GM18858 (cell line): ENCODE results near the gene C1orf53.

Experiments
- ATAC-seq: cut with Tn5 transposase; IDR thresholded peaks from one replicate; pipeline ENCODE4 v1.9.1; 2021; ENCODE audit not compliant: unreplicated experiment

Gene C1orf53

DNA sequence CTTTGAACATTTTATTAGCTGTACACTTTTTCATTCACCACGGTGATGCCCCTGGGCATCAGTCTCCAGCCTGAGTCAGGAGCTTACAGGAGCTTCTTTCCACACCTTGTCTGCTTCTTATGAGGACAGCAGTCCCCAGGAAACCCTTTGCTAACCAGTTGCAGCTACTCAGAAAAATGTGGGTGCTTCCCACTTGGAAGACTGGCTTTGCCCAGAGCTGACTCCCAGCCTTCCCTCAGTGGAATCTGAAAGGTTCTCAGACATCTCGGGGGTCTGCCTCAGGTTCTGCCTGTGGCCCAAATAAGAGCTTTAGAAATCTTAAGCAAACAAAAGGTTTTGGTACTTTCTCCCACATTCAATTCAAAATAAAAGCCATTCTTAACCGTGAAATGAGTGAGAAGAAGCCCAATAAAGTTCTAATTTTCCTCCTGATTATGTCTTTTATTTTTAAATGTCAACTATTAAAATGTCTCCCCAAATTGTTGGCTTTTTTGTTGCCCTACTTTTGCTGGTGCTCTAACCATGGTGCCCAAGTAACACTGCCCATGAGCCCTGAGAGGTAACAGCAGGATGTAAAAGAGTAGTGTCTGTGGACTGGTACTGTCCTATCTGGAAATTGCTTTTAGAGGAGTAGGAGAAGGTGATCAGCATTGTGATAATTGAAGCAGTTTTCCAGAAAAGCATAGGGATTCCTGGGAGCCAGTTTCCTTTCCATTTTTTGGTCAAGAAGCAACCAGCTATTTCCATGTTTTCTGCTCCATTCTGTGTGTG lies 5.6 kb downstream of the C1orf53 start:
- ATAC-seq: no peak

DNA sequence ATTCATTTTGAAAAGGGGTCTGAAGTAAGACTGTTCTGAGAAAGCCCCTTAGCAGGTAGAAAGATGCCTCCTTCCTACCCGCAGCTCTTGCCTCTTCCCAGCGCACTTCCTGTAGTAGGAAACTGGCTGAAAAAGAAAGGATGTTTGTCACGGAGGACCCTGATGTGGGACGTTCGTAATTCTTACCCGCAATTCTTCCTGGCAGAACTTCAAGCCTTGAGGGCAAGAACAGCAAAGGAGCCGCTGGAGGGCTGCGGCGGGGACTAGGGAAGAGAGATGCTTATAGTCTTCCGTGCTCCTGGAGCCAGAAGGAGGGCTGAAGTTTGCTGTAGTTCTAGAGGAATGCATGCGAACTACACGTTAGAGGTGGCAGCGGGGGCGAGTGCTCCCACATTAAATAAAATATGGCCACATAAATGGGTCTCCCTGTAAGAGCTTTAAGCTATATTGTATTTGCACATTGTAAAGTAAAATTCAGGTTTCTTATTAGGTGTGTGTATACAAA lies 6.3 kb downstream of the C1orf53 start:
- ATAC-seq: no peak

DNA sequence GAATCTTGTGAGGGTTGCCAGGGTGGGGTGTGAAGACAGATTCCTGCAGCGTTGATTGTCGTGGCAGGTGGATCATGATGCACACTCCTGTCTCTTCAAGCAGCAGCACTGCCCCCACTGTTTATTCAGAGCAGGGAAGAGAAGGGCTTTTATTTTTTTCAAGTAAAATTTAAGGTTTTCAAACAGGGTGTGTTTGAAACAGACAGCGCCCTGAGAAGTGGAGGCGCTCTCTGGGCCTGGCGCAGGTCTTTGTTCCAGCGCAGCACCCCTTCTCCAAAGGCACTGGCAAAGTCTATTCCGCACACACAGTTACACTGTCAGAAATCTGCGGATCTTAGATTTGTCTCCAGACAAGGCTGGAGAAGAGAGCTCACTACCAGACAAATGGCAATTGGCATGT lies 7.0 kb downstream of the C1orf53 start:
- ATAC-seq: no peak

DNA sequence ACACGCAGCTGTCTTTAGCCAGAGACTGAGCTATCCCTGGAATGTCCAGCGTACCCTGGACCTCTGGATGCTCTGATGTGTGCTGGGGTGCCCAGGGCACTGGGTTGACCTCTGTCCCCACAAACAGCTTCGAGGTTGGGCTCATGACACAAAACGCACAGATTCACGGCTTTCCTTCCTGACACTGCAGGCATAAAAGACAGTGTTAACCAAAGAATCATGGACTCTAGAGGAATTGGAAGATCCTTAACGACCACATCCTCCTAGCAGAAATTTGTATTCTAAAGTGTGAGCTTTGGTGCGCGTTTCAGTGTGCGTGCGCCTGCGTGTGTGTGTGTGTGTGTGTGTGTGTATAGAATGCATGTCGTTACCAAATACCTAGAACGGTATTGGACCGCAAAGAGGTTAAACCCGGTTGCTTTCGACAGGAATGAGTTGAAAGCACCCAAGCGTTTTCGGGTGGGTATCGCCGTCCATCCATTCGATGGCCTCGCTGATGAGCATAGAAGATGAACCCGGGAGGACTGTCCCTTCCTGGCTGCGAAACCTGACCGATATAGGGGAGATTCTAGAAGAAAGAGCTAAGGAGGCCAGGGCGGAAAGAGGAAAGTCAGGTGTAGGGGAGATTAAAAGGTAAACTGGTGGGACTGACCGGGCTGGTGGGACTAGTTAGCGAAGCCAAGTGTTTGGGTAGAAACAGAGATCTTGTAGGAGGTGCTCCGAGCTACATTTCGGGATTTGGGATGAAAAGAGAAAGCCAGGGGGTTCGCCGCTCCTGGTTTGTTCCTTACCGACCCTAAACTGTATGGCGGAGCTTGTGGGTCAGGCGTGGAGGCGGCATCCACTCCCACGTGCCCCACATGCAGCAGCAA lies 7.9 kb downstream of the C1orf53 start:
- no peak for ATAC-seq

DNA sequence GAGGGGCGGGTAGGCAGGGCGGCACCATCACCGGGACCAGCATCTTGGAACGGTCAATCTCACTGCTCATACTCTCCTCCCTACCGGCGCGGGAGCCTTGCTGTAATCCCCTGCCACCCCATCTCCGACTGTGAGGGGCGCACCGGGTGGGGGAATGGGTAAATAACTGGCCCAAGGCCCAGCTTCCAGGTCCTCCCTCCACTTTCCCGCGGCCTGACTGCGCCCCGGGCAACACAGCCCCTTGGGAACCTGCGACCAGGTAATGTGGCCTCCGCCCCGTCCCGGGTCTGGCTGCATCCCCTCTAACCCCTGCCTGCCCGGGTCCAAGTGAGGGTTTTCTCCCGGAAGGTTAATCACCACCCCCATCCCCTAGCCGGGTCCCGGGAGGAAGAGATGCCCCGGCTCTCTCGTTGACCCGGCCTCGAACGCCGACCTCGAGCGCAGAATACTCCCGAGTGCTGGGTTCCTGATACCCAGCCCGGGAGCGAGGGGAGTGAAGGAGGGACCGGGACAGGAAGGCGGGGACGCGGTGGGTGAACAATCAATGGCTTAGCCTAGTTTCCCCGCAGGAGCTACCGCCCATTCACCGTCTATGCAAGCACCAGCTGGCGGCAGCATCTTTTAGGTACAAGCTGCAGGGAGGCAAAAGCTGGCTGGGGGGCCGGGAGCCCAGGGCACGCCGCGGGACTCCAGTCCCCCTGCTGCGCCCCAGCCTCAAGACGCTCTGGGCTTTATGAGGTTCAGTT lies 8.9 kb downstream of the C1orf53 start:
- ATAC-seq: no peak

DNA sequence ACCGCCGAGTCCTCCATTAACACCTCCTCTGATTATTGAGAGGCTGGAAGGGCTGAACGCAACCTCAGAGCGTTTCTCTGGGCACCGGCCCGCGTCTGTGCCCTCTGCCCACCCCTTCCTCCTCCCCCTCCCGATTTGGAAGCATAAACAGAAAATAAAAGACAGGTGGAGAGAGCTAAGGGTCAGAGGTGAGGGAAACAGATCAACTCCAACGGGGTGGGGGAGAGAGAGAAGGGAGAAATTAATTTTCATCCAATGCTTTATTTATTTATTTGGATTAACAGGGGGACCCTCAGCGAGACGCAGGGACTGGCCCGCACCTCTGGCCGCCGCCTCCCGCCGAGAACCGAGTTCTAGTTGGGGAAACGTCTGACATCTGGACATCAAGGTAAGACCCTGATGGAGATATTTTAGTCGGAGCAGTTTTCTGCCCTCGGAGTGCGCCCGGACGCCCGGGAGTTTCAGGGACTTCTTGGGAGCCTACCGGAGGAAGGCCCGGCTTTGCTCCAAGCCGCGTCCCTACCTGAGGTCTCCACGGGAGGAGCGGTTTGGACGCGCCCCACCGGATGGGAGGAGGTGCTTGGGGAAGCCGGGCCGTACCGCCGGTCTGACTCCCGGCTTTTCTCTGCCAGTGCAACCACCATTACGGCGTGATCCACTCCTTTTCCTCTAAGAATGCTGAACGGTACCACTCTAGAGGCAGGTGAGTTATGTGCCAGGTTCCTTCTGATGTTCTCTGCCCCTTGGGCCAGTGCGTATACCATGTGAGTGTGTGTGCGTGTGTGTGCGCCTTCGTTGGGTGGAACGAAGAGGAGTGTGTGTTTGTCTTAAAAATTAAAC lies 9.6 kb downstream of the C1orf53 start:
- ATAC-seq: no peak

DNA sequence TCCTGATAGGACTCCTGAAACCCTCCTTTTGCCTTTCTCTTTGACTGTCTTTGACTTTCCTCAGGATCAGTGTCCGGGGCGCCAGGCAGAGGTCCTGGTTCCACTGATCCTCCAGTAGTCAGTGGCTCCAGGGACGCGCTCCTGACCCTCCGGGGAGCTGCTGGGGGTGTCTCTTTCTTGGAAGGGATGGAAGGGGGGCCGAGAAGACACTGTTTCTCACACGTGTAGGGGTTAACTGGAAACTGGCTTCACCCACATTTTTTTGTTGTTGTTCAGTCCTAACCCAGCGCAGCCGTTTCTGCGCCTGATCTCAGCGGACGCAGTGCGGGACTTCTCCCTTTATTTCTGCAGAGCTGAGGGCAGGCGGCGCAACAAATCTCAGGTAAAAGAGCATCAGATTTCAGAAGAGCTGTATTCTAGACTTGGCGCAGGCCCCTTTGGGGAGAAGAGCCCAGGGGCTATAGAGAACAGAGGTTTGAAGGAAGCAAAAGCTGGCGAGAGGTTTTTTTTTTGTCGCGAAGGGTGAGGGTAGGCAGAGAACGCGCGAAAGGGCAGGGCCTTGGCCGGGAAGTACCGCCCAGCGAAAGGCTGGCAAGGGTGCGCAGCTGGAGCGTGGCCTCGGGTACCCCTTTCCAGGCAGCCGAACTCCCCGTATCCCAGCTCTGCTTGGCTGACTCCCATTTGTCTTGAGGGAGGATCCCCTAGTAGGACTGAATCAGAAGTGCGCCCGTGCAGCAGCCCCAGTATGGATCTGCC lies 10.5 kb downstream of the C1orf53 start:
- no peak for ATAC-seq

DNA sequence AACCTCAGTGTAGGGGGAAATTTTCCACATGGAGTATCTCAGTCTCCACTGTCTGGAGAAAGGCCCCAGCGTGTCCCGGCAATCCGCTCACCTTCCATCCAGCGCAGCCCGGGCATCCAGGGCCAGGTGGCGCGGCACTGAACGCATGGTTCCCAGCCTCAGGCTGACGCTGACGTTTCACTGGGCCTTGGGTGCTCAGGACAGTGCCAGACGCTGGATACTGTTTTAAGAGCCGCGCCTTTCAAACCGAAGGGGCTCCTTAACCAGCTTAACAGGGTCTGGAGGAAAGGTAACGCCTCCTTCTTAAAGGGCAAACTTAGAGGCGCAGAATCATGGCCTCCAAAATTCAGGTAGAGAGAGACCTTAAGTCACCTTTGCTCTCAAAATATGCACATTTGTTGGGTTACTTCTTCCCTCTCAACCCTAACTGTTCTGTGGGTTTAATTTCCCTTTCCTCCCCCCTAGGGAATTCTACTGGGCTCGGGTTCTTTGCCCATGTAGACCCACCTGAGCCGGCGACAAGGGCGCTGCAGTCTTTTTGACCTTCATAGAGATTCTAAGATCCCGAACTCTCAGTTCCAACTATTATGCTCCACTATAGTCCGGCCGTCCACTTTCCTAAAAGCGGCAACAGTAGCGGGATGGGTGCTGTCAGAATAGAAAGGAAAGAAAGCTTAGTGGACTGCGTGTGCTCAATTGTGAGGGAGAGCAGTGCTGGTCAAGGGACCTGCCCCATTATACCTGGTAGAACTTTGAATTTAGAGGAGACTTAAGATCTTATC lies 11.3 kb downstream of the C1orf53 start:
- no peak for ATAC-seq

DNA sequence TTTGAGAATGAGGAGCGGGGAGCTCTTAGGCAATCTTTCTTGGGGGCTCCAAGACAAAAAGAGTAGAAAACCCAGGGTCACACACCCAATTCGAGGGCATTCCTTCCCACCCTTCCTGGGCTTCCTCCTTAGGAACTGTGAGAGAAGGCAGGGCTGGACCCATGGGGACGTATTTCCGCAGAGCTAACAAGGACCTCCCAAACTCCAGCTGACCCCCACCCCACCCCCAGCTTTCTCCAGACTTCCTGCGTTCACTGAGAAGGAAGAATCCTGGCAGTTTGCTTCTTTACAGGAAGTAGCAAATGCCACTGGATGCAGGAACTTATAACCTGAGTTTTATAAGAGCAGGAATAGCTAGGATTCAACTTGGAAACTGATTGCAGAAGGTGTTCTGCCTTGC lies 12.1 kb downstream of the C1orf53 start:
- ATAC-seq: no peak

DNA sequence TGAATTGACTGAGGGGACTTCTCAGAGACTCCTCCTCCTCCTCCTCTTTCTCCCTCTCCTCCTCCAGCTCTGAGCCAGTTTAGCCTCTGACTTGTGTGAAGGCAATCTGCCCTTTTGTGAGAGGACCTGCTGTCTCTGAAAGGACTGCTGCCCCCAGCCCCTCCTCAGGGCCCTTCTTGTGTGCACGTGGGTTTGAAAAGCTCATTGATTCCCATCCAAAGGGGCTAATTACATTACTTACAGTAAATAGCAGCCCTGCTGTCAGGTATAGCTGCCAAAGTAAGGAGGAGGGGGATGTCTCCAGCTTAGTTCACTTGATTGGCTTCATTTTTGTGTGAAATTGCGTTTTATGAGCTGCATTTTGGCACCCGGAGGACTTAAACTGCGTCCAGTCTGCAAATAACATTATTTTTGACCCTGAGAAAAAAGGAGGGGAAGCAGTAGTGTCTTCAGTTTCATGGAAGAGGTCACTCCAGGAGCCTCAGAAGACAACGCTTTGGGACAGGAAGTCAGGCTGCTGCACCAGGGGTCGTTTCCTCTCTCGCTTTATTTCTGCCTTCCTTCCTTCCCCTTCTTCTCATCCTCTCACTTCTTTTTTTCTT lies 12.9 kb downstream of the C1orf53 start:
- no peak for ATAC-seq

DNA sequence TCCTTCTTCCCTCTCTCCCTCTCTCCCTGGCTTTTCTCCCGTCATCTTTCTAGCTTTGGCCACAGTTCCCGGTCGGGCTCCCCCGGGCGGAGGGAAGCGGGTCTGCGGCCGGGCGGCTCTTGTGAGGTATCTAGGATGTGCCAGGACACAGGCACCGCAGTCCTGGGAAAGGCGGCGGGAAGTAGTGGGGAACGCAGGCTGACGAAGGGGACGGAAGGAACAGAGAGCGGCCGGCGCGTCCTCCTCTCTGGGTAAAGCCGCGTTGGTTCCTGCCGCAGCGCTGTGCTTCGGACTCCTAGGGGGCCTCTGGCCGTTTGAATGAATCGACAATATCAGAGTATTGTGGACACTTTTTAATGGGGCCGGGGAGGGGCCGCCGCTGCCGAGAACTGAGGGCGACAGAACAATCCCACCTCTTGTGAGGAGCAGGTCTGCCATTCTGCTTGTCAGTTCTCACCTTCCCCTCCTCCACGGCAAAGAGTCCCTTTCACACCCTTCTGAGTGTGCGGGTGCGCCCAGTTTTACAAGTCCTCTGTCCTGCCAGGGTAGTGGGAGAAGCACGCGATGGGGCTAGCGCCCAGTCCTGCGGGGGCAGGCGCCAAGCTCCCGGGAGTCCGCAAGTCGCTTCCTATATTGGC lies 13.6 kb downstream of the C1orf53 start:
- no peak for ATAC-seq

DNA sequence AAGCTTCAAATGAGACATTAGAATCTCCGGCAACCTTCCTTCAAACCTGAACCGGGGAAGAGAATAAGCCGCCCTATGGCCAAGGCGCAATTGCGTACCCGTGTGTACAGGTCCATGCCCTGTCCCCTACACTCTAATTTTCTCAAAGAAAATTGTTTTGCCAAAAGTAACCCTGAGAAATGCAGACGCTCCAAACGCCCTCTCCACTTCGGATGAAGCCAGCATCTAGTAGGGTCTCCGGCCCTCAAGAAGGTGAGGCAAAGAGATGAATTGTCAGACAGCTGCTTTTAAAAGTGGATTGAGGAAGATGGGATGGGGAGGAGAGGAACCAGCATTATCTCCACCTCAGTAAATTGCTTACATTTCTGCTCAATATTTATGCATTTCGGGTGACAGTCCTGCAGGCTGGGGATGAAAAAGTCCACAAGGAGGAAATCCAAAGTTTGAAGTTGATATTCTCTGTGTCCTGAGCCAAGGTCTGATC lies 14.1 kb downstream of the C1orf53 start:
- ATAC-seq: no peak

DNA sequence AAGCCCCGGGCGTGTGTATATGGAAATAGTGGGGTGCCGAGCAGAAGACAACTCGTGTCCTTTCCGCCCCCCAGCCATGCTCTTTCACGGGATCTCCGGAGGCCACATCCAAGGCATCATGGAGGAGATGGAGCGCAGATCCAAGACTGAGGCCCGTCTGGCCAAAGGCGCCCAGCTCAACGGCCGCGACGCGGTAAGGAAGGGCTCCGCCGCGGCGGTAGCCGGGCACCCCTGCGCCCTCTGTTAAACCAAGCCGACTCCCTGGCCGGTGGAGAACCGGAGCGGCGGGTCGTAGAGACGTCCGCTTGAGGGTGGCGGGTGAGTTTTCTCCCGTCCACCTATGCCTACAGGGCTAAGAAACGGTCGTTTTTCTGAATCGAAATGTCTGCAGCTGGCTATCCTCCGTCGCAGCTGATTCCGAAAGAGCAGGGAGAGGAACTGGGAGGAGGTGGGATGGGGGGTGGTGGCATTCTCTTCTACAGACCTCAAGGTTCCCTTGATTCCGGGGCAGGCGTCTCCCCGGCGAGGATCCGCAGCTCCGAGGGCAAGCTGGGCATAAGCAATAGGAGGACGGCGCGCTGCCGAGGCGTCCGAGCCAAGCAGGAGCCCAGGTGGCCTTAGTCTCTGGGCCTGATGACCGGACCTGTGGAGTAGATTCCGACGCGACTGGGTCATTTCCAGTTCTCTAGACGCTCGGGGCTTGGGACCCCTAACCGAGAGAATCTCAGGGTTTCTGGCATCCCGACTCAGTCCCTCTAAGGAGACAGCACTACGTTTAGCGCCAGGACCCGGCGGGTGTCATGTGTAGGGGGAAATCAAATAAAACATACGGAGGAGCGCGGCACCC lies 15.6 kb downstream of the C1orf53 start:
- no peak for ATAC-seq

DNA sequence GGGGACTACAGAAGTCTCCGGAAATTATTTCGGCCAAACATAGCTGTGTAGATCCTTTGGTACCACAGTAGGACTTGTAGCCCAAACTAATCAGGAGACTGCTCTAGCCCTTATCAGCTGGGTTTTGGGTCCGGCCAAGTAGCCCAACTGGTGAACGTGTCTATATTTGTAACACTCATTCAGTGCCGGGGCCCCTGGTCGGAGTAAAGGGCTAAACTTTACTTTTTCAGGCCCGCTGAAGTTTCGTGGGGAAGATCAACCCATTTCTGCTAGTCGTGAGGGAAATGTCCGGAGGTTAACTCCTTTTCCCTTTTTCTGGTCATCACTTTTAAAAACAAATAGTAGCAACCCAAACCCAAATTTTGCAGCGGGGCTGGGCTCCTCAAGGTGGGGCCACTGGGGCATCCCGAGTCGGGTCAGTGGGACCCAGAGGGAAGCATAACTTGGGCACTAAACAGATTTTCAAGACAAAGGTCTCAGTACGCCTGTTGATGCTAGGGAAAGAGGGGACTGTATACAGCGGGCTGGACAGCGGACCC lies 16.4 kb downstream of the C1orf53 start:
- ATAC-seq: no peak

DNA sequence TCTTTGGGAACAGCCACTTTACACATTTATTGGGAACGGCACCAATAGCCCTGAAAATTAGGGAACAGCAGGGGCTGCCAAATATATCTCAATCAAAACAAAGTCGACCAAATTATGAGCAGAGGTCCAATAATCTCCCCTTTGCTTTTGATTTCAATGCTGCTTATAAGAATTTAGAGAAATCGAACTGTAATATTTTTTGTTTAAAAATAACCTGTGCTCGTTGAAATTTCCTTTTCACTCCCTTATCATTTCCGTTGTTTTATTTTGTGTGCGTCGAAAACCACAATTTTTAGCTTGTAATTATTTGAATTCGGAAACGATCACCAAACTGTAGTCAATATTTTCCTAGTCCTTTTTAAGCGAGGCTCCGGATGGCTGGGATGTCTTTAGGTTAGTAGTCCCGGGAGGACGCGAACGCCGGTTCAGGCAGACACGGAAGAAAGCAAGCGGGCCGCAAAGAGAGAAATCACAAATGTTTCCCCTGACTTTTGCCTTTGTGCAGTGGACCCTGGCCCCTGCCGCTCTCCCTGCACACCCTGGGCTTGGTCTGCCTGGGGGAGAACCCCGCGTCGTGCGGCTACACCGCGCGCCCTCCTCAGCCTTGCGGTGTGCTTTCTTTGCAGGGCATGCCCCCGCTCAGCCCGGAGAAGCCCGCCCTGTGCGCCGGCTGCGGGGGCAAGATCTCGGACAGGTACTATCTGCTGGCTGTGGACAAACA lies 17.1 kb downstream of the C1orf53 start:
- no peak for ATAC-seq

DNA sequence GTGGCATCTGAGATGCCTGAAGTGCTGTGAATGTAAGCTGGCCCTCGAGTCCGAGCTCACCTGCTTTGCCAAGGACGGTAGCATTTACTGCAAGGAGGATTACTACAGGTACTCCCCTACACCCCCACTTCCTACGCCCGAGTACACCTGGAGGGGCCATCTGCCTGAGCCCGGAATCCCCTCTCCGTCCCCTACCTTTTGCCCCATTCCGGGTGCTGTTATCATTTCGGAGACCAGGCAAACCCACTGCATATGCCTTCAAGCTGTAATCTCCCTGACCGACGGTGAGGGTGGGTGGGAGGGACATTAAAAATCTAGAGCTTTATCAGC lies 17.6 kb downstream of the C1orf53 start:
- no peak for ATAC-seq
